Tibial nerve (tissue), 3 donors: ENCODE data around the gene EEPD1.

ENCODE experiments used
- POLR2A ChIP-seq, 2 donors: fragments of 450-650 bp; IDR thresholded peaks; one replicate each; pipeline ENCODE4 v1.6.1; 2017; ENCODE audit warnings: antibody characterized with exemption in 2 of 2, mild to moderate bottlenecking in 2 of 2, moderate library complexity in 2 of 2
- TF ChIP-seq, protein P1 (sequence below), 5 experiments: fragments of 200-600 bp in 3 of 5; fragments of 450-650 bp in 2 of 5; sonication (generic) in 3 of 5; IDR thresholded peaks; one replicate each; pipeline ENCODE4 v1.5.1; 2016 to 2019; ENCODE audit warnings: antibody characterized with exemption in 5 of 5, mild to moderate bottlenecking in 3 of 5, moderate library complexity in 2 of 5

- TF ChIP-seq, protein P1, sequence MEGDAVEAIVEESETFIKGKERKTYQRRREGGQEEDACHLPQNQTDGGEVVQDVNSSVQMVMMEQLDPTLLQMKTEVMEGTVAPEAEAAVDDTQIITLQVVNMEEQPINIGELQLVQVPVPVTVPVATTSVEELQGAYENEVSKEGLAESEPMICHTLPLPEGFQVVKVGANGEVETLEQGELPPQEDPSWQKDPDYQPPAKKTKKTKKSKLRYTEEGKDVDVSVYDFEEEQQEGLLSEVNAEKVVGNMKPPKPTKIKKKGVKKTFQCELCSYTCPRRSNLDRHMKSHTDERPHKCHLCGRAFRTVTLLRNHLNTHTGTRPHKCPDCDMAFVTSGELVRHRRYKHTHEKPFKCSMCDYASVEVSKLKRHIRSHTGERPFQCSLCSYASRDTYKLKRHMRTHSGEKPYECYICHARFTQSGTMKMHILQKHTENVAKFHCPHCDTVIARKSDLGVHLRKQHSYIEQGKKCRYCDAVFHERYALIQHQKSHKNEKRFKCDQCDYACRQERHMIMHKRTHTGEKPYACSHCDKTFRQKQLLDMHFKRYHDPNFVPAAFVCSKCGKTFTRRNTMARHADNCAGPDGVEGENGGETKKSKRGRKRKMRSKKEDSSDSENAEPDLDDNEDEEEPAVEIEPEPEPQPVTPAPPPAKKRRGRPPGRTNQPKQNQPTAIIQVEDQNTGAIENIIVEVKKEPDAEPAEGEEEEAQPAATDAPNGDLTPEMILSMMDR (IDR thresholded peaks at IDR 0.05), result no peak
- no peak for TF ChIP-seq POLR2A (IDR thresholded peaks at IDR 0.05)
Observed at GRCh38 chr7:36343548-36343947, 190.5 kb downstream of the EEPD1 start.
